GM06990 (cell line): ENCODE measurements around the gene GSX2.

Source experiments
- DNase-seq: peaks from one replicate; pipeline ENCODE4 v3.0.0-alpha.2; 2011; ENCODE audit not compliant: insufficient read length; ENCODE audit errors: extremely low read depth
- H3K27me3 ChIP-seq: replicated peaks from 2 replicates; pipeline ENCODE4 v1.6.0; 2011; ENCODE audit warnings: low read length; ENCODE audit not compliant: control insufficient read depth, insufficient read depth
- H3K36me3 ChIP-seq: 2 replicates; pipeline ENCODE4 v1.5.1; 2011; ENCODE audit warnings: low read length; ENCODE audit not compliant: control insufficient read depth, insufficient read depth
- H3K4me3 ChIP-seq: replicated peaks from 2 replicates; pipeline ENCODE4 v1.5.1; 2011; ENCODE audit warnings: low read depth, mild to moderate bottlenecking, control low read depth, low read length
- TF ChIP-seq, protein P1 (sequence below): IDR thresholded peaks from 2 replicates; pipeline ENCODE4 v1.5.1; 2011; ENCODE audit warnings: low read length, control low read depth, mild to moderate bottlenecking, inconsistent platforms; ENCODE audit not compliant: insufficient read depth, poor library complexity, severe bottlenecking

The GSX2 gene

GRCh38 chr4:54097152-54097551 is 2.8 kb upstream of the GSX2 start:
- DNase-seq, result no peak
- Histone ChIP-seq H3K4me3 (no peak overlapping the region), H3K36me3 (no peaks in the 10 kb centered on the region), H3K27me3 (peaks cover 8% of the 10 kb centered on the region)
- TF ChIP-seq, protein P1, sequence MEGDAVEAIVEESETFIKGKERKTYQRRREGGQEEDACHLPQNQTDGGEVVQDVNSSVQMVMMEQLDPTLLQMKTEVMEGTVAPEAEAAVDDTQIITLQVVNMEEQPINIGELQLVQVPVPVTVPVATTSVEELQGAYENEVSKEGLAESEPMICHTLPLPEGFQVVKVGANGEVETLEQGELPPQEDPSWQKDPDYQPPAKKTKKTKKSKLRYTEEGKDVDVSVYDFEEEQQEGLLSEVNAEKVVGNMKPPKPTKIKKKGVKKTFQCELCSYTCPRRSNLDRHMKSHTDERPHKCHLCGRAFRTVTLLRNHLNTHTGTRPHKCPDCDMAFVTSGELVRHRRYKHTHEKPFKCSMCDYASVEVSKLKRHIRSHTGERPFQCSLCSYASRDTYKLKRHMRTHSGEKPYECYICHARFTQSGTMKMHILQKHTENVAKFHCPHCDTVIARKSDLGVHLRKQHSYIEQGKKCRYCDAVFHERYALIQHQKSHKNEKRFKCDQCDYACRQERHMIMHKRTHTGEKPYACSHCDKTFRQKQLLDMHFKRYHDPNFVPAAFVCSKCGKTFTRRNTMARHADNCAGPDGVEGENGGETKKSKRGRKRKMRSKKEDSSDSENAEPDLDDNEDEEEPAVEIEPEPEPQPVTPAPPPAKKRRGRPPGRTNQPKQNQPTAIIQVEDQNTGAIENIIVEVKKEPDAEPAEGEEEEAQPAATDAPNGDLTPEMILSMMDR, result no peak

DNA sequence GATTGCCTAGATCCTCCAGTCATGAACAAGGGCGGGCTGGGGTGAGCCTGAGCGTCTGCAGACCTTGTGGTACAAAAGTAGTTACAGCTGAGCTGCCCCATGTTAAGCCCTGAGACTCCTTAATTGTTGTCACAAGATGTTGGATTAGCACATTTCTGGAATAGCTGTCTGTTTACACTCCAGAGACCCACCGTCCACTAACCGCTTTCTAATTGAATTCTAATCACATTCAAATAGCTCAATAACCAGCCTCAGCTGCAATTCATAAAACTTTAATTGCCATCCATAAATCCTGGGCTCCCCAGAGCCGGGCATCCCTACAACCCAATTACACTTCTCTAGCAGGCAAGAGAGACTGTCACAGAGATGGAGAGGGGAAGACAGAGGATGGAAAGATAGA is 1.6 kb upstream of the GSX2 start:
- TF ChIP-seq, protein P1, result no peak
- H3K27me3 ChIP-seq, result peaks cover 8% of the 10 kb centered on the region
- H3K4me3 ChIP-seq, result no peak overlapping the region
- no peaks in the 10 kb centered on the region for H3K36me3 ChIP-seq
- no peak for DNase-seq

GRCh38 chr4:54099287-54099747 is 646 bp upstream of the GSX2 start:
- Histone ChIP-seq H3K4me3 (no peak overlapping the region), H3K36me3 (no peaks in the 10 kb centered on the region), H3K27me3 (peaks cover 8% of the 10 kb centered on the region)
- DNase-seq, result no peak
- TF ChIP-seq, protein P1, result no peak

- Histone ChIP-seq H3K4me3 (no peak overlapping the region), H3K36me3 (no peaks in the 10 kb centered on the region), H3K27me3 (peaks cover 4% of the 10 kb centered on the region)
- no peak for DNase-seq
- TF ChIP-seq, protein P1, result no peak
Observed at GRCh38 chr4:54100595-54101189, 729 bp downstream of the GSX2 start.

DNA sequence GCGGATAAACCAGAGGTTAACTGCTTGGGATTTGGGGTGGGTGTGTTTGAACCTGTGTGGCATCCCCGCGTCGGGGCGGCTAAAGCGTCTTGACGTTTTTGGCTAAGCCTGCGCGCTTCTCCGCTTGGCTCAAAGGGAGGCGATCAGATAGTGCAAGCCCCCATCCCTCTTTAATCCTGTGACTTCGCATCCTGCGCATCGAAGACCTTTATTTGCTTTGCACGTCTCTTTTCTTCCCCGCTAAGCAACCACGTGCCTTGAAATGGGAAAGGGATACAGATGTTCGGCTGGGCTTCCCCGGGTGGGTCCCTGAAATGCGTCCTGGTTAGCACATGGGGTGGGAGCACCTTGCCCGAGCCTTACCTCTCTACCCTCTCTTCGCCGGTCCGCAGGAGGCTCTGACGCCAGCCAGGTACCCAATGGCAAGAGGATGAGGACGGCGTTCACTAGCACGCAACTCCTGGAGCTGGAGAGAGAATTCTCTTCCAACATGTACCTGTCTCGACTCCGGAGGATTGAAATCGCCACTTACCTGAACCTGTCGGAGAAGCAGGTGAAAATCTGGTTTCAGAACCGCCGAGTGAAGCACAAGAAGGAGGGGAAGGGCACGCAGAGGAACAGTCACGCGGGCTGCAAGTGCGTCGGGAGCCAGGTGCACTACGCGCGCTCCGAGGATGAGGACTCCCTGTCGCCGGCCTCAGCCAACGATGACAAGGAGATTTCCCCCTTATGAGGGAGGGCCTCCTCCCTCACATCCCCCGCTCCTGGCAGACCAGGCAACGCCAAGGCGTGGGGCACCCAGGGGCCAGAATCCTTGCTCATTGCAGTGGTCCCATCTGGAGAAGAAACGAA is 1.5 kb downstream of the GSX2 start:
- no peak for DNase-seq
- TF ChIP-seq, protein P1, result no peak
- H3K27me3 ChIP-seq, result peaks cover 2% of the 10 kb centered on the region

More for the DNA sequence above, 1.5 kb downstream of the GSX2 start:
- Histone ChIP-seq H3K36me3 (no peaks in the 10 kb centered on the region), H3K4me3 (no peak overlapping the region)
